Neural crest cell (in vitro differentiated cells): ENCODE data around the gene CD101. TPM values are rescaled to one million over a fixed set of nuclear protein-coding genes. Genes with fewer than 3 reads are reported as not detected.
A peak's percentile ranks its signal among the peaks of the same experiment; 100 is the strongest.

ENCODE experiments used
- DNase-seq: peaks from one replicate; pipeline ENCODE4 v3.0.0; 2021; ENCODE audit warnings: low read depth, mixed read lengths, low spot score
- H3K27ac Mint-ChIP-seq: one replicate; pipeline ENCODE4 v1.8.0; 2021; ENCODE audit warnings: mild to moderate bottlenecking, mixed read lengths; ENCODE audit not compliant: unreplicated experiment
- H3K27me3 Mint-ChIP-seq: 2 replicates; pipeline ENCODE4 v1.8.0; 2021; ENCODE audit warnings: low read depth, mild to moderate bottlenecking, mixed read lengths
- H3K36me3 Mint-ChIP-seq: 2 replicates; pipeline ENCODE4 v1.8.0; 2021; ENCODE audit warnings: low read depth, mild to moderate bottlenecking, mixed read lengths
- H3K4me1 Mint-ChIP-seq: 2 replicates; pipeline ENCODE4 v1.8.0; 2021; ENCODE audit warnings: mixed read lengths
- H3K4me3 Mint-ChIP-seq: one replicate; pipeline ENCODE4 v1.8.0; 2021; ENCODE audit warnings: mild to moderate bottlenecking, mixed read lengths
- H3K9me3 Mint-ChIP-seq: 2 replicates; pipeline ENCODE4 v1.8.0; 2021; ENCODE audit warnings: mixed read lengths
- CTCF ChIP-seq: fragments of 200-600 bp; sonication (generic); conservative IDR thresholded peaks from 2 replicates; pipeline ENCODE4 v1.5.0; 2021; ENCODE audit warnings: antibody characterized with exemption, mild to moderate bottlenecking
- total RNA-seq: library from RNA; stranded (reverse); gene quantifications from 2 replicates; pipeline ENCODE4 v1.2.1, GENCODE V29; 2021

CD101 gene
- total RNA-seq, 1 donor from 2014 or later = 3.7 TPM

- no peaks in the 10 kb centered on the region for H3K27me3 Mint-ChIP-seq
- H3K36me3 Mint-ChIP-seq = peaks cover 3% of the 10 kb centered on the region
- no peaks in the 10 kb centered on the region for H3K9me3 Mint-ChIP-seq
- no peak for TF ChIP-seq CTCF
- H3K4me1 Mint-ChIP-seq = peaks cover 30% of the 10 kb centered on the region
- DNase-seq = no peak
- H3K27ac Mint-ChIP-seq = peak overlapping the region; percentile 90
- H3K4me3 Mint-ChIP-seq = no peak overlapping the region
These were observed 59.1 kb downstream of the CD101 start for GRCh38 chr1:117060441-117061317.

- Mint-ChIP-seq H3K4me3 (peak overlapping the region; percentile 42), H3K27me3 (no peaks in the 10 kb centered on the region), H3K27ac (no peak overlapping the region), H3K4me1 (peaks cover 30% of the 10 kb centered on the region), H3K36me3 (peaks cover 3% of the 10 kb centered on the region), H3K9me3 (no peaks in the 10 kb centered on the region)
- no peak for DNase-seq
- no peak for TF ChIP-seq CTCF
These were observed 60.4 kb downstream of the CD101 start for GRCh38 chr1:117061986-117062415.

- Mint-ChIP-seq H3K36me3 (peaks cover 3% of the 10 kb centered on the region), H3K9me3 (no peaks in the 10 kb centered on the region), H3K27me3 (no peaks in the 10 kb centered on the region), H3K4me1 (peaks cover 18% of the 10 kb centered on the region), H3K27ac (peak overlapping the region; percentile 16), H3K4me3 (no peak overlapping the region)
- no peak for TF ChIP-seq CTCF
- no peak for DNase-seq
These were observed 64.8 kb downstream of the CD101 start for GRCh38 chr1:117066367-117066766.

GRCh38 chr1:117067533-117068370, 66.2 kb downstream of the CD101 start:
- Mint-ChIP-seq H3K36me3 (peaks cover 5% of the 10 kb centered on the region), H3K27ac (no peak overlapping the region), H3K9me3 (no peaks in the 10 kb centered on the region), H3K27me3 (no peaks in the 10 kb centered on the region), H3K4me1 (peaks cover 13% of the 10 kb centered on the region), H3K4me3 (no peak overlapping the region)
- DNase-seq = peak; percentile 49
- peak; percentile 93 for TF ChIP-seq CTCF

- H3K36me3 Mint-ChIP-seq = peaks cover 5% of the 10 kb centered on the region
- H3K27me3 Mint-ChIP-seq = no peaks in the 10 kb centered on the region
- H3K4me1 Mint-ChIP-seq = peaks cover 9% of the 10 kb centered on the region
- no peak overlapping the region for H3K27ac Mint-ChIP-seq
- no peak for TF ChIP-seq CTCF
- no peaks in the 10 kb centered on the region for H3K9me3 Mint-ChIP-seq
- H3K4me3 Mint-ChIP-seq = peak overlapping the region; percentile 51
- DNase-seq = no peak
These were observed 67.0 kb downstream of the CD101 start for GRCh38 chr1:117068580-117068979.
